ENCODE results near the gene RNF138. TPM values are rescaled to one million over a fixed set of nuclear protein-coding genes. Genes with fewer than 3 reads are reported as not detected.

RNF138 gene
- total and polyA plus RNA-seq, 2 of the 8 experiments (the other 6 are each of a cell fraction or from before 2014, with no cell fraction given): 29.2 to 109 TPM

- TF ChIP-seq CHD7 (IDR thresholded peaks at IDR 0.05; ENCODE audit: insufficient replicate concordance, low read length) (no peak), RBBP5 (IDR thresholded peaks at IDR 0.05; ENCODE audit: borderline replicate concordance, low read depth, low read length) (no peak), POLR2AphosphoS5 (IDR thresholded peaks at IDR 0.05; ENCODE audit: low read depth, low read length) (no peak), SP2 (IDR thresholded peaks at IDR 0.05; ENCODE audit: low read length) (no peak), KDM1A (IDR thresholded peaks at IDR 0.05; ENCODE audit: borderline replicate concordance, low read length) (no peak), SIX5 (IDR thresholded peaks at IDR 0.05; ENCODE audit: low read depth, low read length) (no peak), EP300 (IDR thresholded peaks at IDR 0.05; ENCODE audit: borderline replicate concordance in 1 of 2, low read depth in 2 of 2, low read length in 2 of 2) (no peak), USF2 (IDR thresholded peaks at IDR 0.05; ENCODE audit: low read length) (no peak), E2F6 (IDR thresholded peaks at IDR 0.05) (no peak), JUND (IDR thresholded peaks at IDR 0.05; ENCODE audit: low read length) (no peak)
Measured at GRCh38 chr18:32175265-32175664, 83.6 kb downstream of the RNF138 start (continued).
